Osteoblast (primary cell): Measurements from ENCODE around the gene CTNNA2. TPM values are rescaled to one million over a fixed set of nuclear protein-coding genes. Genes with fewer than 3 reads are reported as not detected.

Experiments
- DNase-seq: peaks from one replicate; pipeline ENCODE4 v3.0.0; 2011; ENCODE audit warnings: low spot score, mixed read lengths; ENCODE audit not compliant: insufficient read length; ENCODE audit errors: missing footprints
- H2AFZ ChIP-seq: 2 replicates; pipeline ENCODE4 v1.6.0; 2011; ENCODE audit warnings: mild to moderate bottlenecking, low read length
- H3K27ac ChIP-seq: 2 replicates; pipeline ENCODE4 v1.5.1; 2011; ENCODE audit warnings: mild to moderate bottlenecking, low read depth, low read length, moderate library complexity
- H3K27me3 ChIP-seq: 2 replicates; pipeline ENCODE4 v1.6.0; 2012; ENCODE audit warnings: mild to moderate bottlenecking, control low read depth, inconsistent platforms, low read length, moderate library complexity; ENCODE audit not compliant: insufficient read depth
- H3K36me3 ChIP-seq: 2 replicates; pipeline ENCODE4 v1.5.1; 2011; ENCODE audit warnings: mild to moderate bottlenecking, low read length, control low read depth, moderate library complexity; ENCODE audit not compliant: insufficient read depth
- H3K4me1 ChIP-seq: 2 replicates; pipeline ENCODE4 v1.5.1; 2011; ENCODE audit warnings: mild to moderate bottlenecking, low read length, control low read depth, moderate library complexity; ENCODE audit not compliant: insufficient read depth
- H3K4me2 ChIP-seq: 2 replicates; pipeline ENCODE4 v1.6.0; 2011; ENCODE audit warnings: mild to moderate bottlenecking, low read length; ENCODE audit not compliant: insufficient read depth
- H3K4me3 ChIP-seq: fragments of 200-600 bp; sonication (generic); 3 replicates; pipeline ENCODE4 v1.5.1; 2012; ENCODE audit warnings: mild to moderate bottlenecking, low read length, inconsistent platforms; ENCODE audit not compliant: insufficient read depth
- H3K79me2 ChIP-seq: 2 replicates; pipeline ENCODE4 v1.6.0; 2012; ENCODE audit warnings: mild to moderate bottlenecking, low read length, control low read depth, inconsistent platforms; ENCODE audit not compliant: insufficient read depth
- H3K9me3 ChIP-seq: 2 replicates; pipeline ENCODE4 v1.5.1; 2011; ENCODE audit warnings: low read depth, low read length, control low read depth
- H4K20me1 ChIP-seq: 2 replicates; pipeline ENCODE4 v1.6.0; 2012; ENCODE audit warnings: mild to moderate bottlenecking, low read length, control low read depth; ENCODE audit not compliant: insufficient read depth
- total RNA-seq: library from RNA; depleted of rRNA; stranded (reverse); fragments of >200 nt; gene quantifications from 2 replicates; pipeline ENCODE4 v1.2.3, GENCODE V29; 2012
- TF ChIP-seq, protein P1 (sequence below): IDR thresholded peaks from 2 replicates; pipeline ENCODE4 v1.5.1; 2011; ENCODE audit warnings: mild to moderate bottlenecking, low read depth, low read length, moderate library complexity; ENCODE audit errors: extremely low read depth

The CTNNA2 gene
- total RNA-seq, 1 donor, result not detected

DNA sequence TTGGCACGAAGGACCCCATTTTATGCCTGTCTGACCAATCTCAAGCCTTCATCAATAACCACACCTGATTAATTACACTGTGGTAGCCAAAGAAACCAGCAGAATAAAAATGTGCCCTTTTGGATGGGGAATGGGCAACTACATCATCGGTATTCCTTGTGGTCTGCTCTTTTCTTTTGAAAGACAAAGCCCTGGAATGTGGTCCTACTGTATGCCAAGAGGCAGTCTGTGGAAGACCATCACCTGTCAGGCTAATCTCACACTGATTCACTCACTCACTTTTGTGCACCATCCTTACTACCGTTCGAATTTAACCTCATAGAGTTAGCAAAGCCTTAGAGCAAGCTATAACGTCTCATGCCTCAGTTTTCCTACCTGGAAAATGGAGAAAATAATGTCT, 1066.9 kb downstream of the CTNNA2 start:
- Histone ChIP-seq H3K27ac (no peak overlapping the region), H3K27me3 (no peaks in the 10 kb centered on the region), H4K20me1 (no peaks in the 10 kb centered on the region), H3K4me3 (no peak overlapping the region), H2AFZ (no peak overlapping the region), H3K4me2 (no peak overlapping the region), H3K36me3 (no peaks in the 10 kb centered on the region), H3K79me2 (no peaks in the 10 kb centered on the region), H3K4me1 (no peaks in the 10 kb centered on the region), H3K9me3 (no peaks in the 10 kb centered on the region)
- no peak for DNase-seq
- TF ChIP-seq, protein P1, sequence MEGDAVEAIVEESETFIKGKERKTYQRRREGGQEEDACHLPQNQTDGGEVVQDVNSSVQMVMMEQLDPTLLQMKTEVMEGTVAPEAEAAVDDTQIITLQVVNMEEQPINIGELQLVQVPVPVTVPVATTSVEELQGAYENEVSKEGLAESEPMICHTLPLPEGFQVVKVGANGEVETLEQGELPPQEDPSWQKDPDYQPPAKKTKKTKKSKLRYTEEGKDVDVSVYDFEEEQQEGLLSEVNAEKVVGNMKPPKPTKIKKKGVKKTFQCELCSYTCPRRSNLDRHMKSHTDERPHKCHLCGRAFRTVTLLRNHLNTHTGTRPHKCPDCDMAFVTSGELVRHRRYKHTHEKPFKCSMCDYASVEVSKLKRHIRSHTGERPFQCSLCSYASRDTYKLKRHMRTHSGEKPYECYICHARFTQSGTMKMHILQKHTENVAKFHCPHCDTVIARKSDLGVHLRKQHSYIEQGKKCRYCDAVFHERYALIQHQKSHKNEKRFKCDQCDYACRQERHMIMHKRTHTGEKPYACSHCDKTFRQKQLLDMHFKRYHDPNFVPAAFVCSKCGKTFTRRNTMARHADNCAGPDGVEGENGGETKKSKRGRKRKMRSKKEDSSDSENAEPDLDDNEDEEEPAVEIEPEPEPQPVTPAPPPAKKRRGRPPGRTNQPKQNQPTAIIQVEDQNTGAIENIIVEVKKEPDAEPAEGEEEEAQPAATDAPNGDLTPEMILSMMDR, result no peak

DNA sequence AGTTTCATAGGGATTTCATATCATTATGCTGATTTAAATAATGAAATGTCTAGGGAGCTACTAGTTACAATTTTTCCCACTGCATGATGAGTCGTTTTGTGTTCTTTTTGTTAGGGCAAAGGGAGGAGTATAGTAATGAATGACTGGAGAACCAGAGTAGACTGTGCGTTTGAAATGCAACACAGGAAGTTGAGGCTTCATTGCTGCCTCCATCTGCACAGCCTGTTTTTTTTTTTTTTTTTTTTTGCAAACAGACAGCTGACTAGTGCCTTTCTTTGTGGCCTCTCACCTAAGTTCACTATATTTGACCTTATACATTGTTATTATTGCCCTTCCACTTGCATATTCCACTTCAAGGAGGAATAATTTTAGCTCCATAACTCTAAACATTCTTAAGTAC, 1078.4 kb downstream of the CTNNA2 start:
- TF ChIP-seq, protein P1, result no peak
- Histone ChIP-seq H3K4me2 (no peak overlapping the region), H3K79me2 (no peaks in the 10 kb centered on the region), H3K27ac (no peak overlapping the region), H4K20me1 (no peaks in the 10 kb centered on the region), H2AFZ (no peak overlapping the region), H3K9me3 (no peaks in the 10 kb centered on the region), H3K4me1 (no peaks in the 10 kb centered on the region), H3K36me3 (no peaks in the 10 kb centered on the region), H3K27me3 (no peaks in the 10 kb centered on the region), H3K4me3 (no peak overlapping the region)
- no peak for DNase-seq

DNA sequence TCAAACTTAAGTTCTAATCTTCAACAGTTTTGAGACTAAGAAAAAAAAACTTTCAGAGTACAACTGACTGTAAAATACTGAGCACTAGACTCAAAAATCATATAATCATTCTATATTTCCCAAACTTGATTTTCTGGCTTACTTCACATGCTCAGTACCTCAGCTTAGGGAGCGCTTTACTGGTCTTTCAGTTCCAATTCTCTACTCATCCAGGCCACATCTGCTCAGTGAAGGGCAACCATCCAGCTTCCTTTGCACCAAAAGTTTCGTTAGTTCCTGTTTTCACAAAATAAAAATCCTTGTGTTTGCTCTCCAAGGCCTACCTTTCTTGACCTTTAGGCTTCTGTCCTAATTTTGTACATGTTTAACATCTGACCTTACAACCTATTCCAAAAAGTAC, 1079.3 kb downstream of the CTNNA2 start:
- Histone ChIP-seq H3K27ac (no peak overlapping the region), H3K4me1 (no peaks in the 10 kb centered on the region), H3K4me3 (no peak overlapping the region), H3K36me3 (no peaks in the 10 kb centered on the region), H3K9me3 (no peaks in the 10 kb centered on the region), H3K79me2 (no peaks in the 10 kb centered on the region), H3K27me3 (no peaks in the 10 kb centered on the region), H3K4me2 (no peak overlapping the region), H2AFZ (no peak overlapping the region), H4K20me1 (no peaks in the 10 kb centered on the region)
- no peak for DNase-seq
- TF ChIP-seq, protein P1, result no peak

DNA sequence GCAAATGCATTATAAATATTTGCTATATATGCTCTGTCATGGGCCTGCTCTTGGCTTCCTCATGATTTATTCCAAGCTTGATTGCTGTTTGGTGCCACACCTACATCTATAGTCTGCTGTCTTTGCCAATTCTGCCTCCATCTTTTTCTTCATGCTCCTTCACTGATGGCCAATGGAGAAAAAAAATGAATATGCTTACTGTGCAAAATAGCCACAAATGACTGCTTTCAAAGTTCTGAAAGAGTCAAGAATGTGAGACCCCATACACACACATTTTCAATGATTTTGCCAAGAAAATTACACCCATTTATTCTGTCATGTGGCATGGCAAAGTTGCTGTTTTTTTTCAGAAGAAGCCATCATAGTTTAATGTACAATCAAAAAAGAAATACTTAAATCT, 1097.3 kb downstream of the CTNNA2 start:
- no peak overlapping the region for H3K27ac ChIP-seq
- no peak overlapping the region for H2AFZ ChIP-seq
- no peak overlapping the region for H3K4me2 ChIP-seq
- H3K36me3 ChIP-seq, result no peaks in the 10 kb centered on the region
- DNase-seq, result no peak
- TF ChIP-seq, protein P1, result no peak
- no peaks in the 10 kb centered on the region for H3K4me1 ChIP-seq
- H3K4me3 ChIP-seq, result no peak overlapping the region
- no peaks in the 10 kb centered on the region for H4K20me1 ChIP-seq
- H3K79me2 ChIP-seq, result no peaks in the 10 kb centered on the region
- peaks cover 2% of the 10 kb centered on the region for H3K9me3 ChIP-seq
- H3K27me3 ChIP-seq, result no peaks in the 10 kb centered on the region
